ENCODE measurements around the gene STEAP3.

- TF ChIP-seq, protein P1, sequence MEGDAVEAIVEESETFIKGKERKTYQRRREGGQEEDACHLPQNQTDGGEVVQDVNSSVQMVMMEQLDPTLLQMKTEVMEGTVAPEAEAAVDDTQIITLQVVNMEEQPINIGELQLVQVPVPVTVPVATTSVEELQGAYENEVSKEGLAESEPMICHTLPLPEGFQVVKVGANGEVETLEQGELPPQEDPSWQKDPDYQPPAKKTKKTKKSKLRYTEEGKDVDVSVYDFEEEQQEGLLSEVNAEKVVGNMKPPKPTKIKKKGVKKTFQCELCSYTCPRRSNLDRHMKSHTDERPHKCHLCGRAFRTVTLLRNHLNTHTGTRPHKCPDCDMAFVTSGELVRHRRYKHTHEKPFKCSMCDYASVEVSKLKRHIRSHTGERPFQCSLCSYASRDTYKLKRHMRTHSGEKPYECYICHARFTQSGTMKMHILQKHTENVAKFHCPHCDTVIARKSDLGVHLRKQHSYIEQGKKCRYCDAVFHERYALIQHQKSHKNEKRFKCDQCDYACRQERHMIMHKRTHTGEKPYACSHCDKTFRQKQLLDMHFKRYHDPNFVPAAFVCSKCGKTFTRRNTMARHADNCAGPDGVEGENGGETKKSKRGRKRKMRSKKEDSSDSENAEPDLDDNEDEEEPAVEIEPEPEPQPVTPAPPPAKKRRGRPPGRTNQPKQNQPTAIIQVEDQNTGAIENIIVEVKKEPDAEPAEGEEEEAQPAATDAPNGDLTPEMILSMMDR (conservative IDR thresholded peaks at IDR 0.05; ENCODE audit: low read depth, low read length), result no peak
- TF ChIP-seq EZH2 (IDR thresholded peaks at IDR 0.05; ENCODE audit: low read length, unreplicated experiment), result no peak
- TF ChIP-seq EZH2phosphoT487 (IDR thresholded peaks at IDR 0.05; ENCODE audit: borderline replicate concordance, low read length), result no peak
Measured at GRCh38 chr2:119248311-119248710, 24.7 kb downstream of the STEAP3 start.

All from PC-3 (cell line).